MM.1S (cell line): Measurements from ENCODE around the gene CAPN8.

Experiments used
- EZH2phosphoT487 ChIP-seq: fragments of 300-600 bp; sonication (generic); IDR thresholded peaks from 2 replicates; pipeline ENCODE4 v1.6.1; 2018; ENCODE audit warnings: antibody characterized with exemption, low read length
- TF ChIP-seq, protein P1 (sequence below): fragments of 300-600 bp; sonication (generic); IDR thresholded peaks from 2 replicates; pipeline ENCODE4 v1.5.1; 2016; ENCODE audit warnings: antibody characterized with exemption, low read length, mixed read lengths

DNA sequence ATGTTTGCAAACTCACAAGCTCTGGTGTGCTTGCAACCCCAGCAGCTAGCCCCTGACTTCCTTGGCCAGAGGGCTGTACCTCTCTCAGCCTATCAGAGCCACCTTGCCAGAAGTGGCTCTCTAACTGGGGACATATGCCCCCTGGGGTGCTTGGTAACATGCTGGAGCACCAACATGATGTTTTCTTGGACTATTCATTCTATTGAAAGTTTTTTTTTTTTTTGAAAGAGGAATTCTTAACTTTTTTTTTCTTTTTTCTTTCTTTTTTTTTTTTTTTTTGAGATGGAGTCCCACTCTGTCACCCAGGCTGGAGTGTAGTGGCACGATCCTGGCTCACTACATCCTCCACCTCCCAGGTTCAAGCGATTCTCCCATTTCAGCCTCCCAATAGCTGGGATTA is 14.7 kb upstream of the CAPN8 start:
- TF ChIP-seq, protein P1, sequence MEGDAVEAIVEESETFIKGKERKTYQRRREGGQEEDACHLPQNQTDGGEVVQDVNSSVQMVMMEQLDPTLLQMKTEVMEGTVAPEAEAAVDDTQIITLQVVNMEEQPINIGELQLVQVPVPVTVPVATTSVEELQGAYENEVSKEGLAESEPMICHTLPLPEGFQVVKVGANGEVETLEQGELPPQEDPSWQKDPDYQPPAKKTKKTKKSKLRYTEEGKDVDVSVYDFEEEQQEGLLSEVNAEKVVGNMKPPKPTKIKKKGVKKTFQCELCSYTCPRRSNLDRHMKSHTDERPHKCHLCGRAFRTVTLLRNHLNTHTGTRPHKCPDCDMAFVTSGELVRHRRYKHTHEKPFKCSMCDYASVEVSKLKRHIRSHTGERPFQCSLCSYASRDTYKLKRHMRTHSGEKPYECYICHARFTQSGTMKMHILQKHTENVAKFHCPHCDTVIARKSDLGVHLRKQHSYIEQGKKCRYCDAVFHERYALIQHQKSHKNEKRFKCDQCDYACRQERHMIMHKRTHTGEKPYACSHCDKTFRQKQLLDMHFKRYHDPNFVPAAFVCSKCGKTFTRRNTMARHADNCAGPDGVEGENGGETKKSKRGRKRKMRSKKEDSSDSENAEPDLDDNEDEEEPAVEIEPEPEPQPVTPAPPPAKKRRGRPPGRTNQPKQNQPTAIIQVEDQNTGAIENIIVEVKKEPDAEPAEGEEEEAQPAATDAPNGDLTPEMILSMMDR: no peak
- no peak for TF ChIP-seq EZH2phosphoT487
